ENCODE measurements around the gene GDPD3. TPM values are rescaled to one million over a fixed set of nuclear protein-coding genes. Genes with fewer than 3 reads are reported as not detected.

GDPD3 gene, protein sequence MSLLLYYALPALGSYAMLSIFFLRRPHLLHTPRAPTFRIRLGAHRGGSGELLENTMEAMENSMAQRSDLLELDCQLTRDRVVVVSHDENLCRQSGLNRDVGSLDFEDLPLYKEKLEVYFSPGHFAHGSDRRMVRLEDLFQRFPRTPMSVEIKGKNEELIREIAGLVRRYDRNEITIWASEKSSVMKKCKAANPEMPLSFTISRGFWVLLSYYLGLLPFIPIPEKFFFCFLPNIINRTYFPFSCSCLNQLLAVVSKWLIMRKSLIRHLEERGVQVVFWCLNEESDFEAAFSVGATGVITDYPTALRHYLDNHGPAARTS
- 14.3 and 20.6 TPM in 2 replicates for total RNA-seq (2016; rRNA removed; fragmentation: Illumina TruSeq; extraction: Trizol)
- 77.8 and 81.7 TPM in 2 replicates for total RNA-seq (2016; cell fraction: cytosol; rRNA removed; fragmentation: Illumina TruSeq; extraction: Trizol; ENCODE audit: low read depth)
- total RNA-seq (2016; cell fraction: insoluble cytoplasmic fraction; rRNA removed; fragmentation: Illumina TruSeq; extraction: Trizol), result 18.6 and 20.5 TPM in 2 replicates
- total RNA-seq (2016; cell fraction: membrane; rRNA removed; fragmentation: Illumina TruSeq; extraction: Trizol), result 48.3 and 54.4 TPM in 2 replicates
- 7.6 and 12.3 TPM in 2 replicates for total RNA-seq (2016; cell fraction: nucleus; rRNA removed; fragmentation: Illumina TruSeq; extraction: Trizol)
- 18.7 and 21.2 TPM in 2 replicates for polyA plus RNA-seq (2011; rRNA removed)
- polyA plus RNA-seq (2011; cell fraction: cytosol; rRNA removed), result 12.2 and 14.1 TPM in 2 replicates
- 55.4 and 67.8 TPM in 2 replicates for polyA plus RNA-seq (2011; cell fraction: nucleus; rRNA removed)
- 10.4 and 27.8 TPM in 2 replicates for polyA plus RNA-seq (2012)
- polyA plus RNA-seq (2016; cell fraction: cytosol; fragmentation: Illumina TruSeq; extraction: Trizol; ENCODE audit: low read depth), result 113 and 123 TPM in 2 replicates
- 19.3 and 21.1 TPM in 2 replicates for polyA plus RNA-seq (2016; cell fraction: insoluble cytoplasmic fraction; fragmentation: Illumina TruSeq; extraction: Trizol; ENCODE audit: low read depth)
- 79.9 and 83.9 TPM in 2 replicates for polyA plus RNA-seq (2016; cell fraction: membrane; fragmentation: Illumina TruSeq; extraction: Trizol; ENCODE audit: low read depth)
- 23.3 and 24.8 TPM in 2 replicates for polyA plus RNA-seq (2016; cell fraction: nucleus; fragmentation: Illumina TruSeq; extraction: Trizol; ENCODE audit: insufficient read depth, low read depth)
- 11.3 and 12.4 TPM in 2 replicates for polyA minus RNA-seq (2011; rRNA and poly(A)+ RNA removed; ENCODE audit: low replicate concordance)
- 4.6 and 9.4 TPM in 2 replicates for polyA minus RNA-seq (2011; cell fraction: cytosol; rRNA and poly(A)+ RNA removed)
- polyA minus RNA-seq (2011; cell fraction: nucleus; rRNA and poly(A)+ RNA removed), result 8.9 and 9.7 TPM in 2 replicates
- percentile 41 among the genes with signal in this experiment for Bru-seq, nascent RNA
- percentile 57 among the genes with signal in this experiment for BruChase-seq, experiment 1, labeled RNA remaining after a 6-hour chase
- percentile 47 among the genes with signal in this experiment for BruChase-seq, experiment 2, labeled RNA remaining after a 2-hour chase
- long read RNA-seq, experiment 1, partial matches to known transcripts, result 25 of 35 reads
- long read RNA-seq, experiment 1, other reads (novel, unspliced or antisense), result 6 of 35 reads
- long read RNA-seq, experiment 2, partial matches to known transcripts, result 11 of 18 reads
- long read RNA-seq, experiment 2, other reads (novel, unspliced or antisense), result 6 of 18 reads

GRCh38 chr16:30113031-30113710 is at the start of gene GDPD3:
TSS of gene GDPD3 (minus strand) at chr16:30113537. CDS start at chr16:30113478, 59 bp downstream.
- Histone ChIP-seq H3K4me3 (replicated peaks in 1 of 3; ENCODE audit: insufficient read depth in 1 of 3, low read depth in 2 of 3, low read length in 3 of 3) (peak within 1 kb of the TSS; percentile 23 to 65 (median 27)), H2AFZ (ENCODE audit: low read length) (peak within 1 kb of the TSS; percentile 35), H3K9ac (ENCODE audit: insufficient read depth, low read depth, low read length) (peak within 1 kb of the TSS; percentile 59), H3K27ac (ENCODE audit: extremely low read length, insufficient read depth, low read length) (peak within 1 kb of the TSS; percentile 70), H3K36me3 (replicated peaks in 1 of 2; ENCODE audit: control insufficient read depth in 1 of 2, insufficient read depth in 2 of 2, low read length in 2 of 2) (peaks cover 9 to 16% of the 10 kb centered on the region in 2 experiments; a peak in 3 of 5 replicates), H3K27me3 (ENCODE audit: control insufficient read depth in 1 of 2, insufficient read depth in 2 of 2, low read length in 2 of 2) (no peaks in the 10 kb centered on the region), H3K79me2 (ENCODE audit: insufficient read depth, low read length) (no peaks in the 10 kb centered on the region), H4K20me1 (ENCODE audit: insufficient read depth, low read length) (no peaks in the 10 kb centered on the region), H3K9me3 (ENCODE audit: low read length) (no peaks in the 10 kb centered on the region), H3K4me1 (ENCODE audit: insufficient read depth, low read length) (peaks cover 30% of the 10 kb centered on the region), H3K4me2 (ENCODE audit: low read depth, low read length) (peak within 1 kb of the TSS; percentile 87)
- ChIA-PET CTCF (ENCODE audit: low intra/inter-chr PET ratio, low total read pairs) (interaction anchor here (1.1 to 2.4 kb wide), 4 partner anchors 21 to 73 kb away, joined by 3 to 19 read pairs (median 4); partner anchors contain the start of genes CORO1A and TBX6), POLR2A (interaction anchor here (0.9 to 3.4 kb wide), 10 partner anchors 8 to 222 kb away, joined by 3 to 42 read pairs (median 9); partner anchors contain the start of genes ALDOA, CORO1A, MAPK3 and TBX6)
- BruUV-seq (replicated peaks), result no TSS peak
- no peak for FAIRE-seq
- in situ Hi-C loops (cut with HindIII; ENCODE audit: extremely low pct_ligation_motif_present, low pct_unique_long_range_greater_than_20kb), result no loop called here
- peak; percentile 39 for DNase-seq (ENCODE audit: low spot score)
- intact Hi-C loops (cut with micrococcal nuclease; ENCODE audit: unreplicated experiment), result no loop called here
- peak; percentile 48 for ATAC-seq
- 69% methylated on average over 18 of the region's 20 CpGs for WGBS (ENCODE audit: low lambda C conversion rate)
- no peak for TF ChIP-seq ZNF34 (CRISPR knock-in tag; IDR thresholded peaks at IDR 0.05; ENCODE audit: borderline replicate concordance)
- peak; percentile 59; the same call in 1 of the 2 replicates for TF ChIP-seq SP4 (CRISPR knock-in tag; IDR thresholded peaks at IDR 0.05)
- no peak for TF ChIP-seq ZNF234 (CRISPR knock-in tag; conservative IDR thresholded peaks at IDR 0.05)
- TF ChIP-seq THAP8 (CRISPR knock-in tag; IDR thresholded peaks at IDR 0.05; ENCODE audit: borderline replicate concordance), result no peak
- TF ChIP-seq ZNF674 (CRISPR knock-in tag; IDR thresholded peaks at IDR 0.05; ENCODE audit: low read depth), result 0 out of 2 replicates have a peak, but pooled peaks have one; percentile 31
- no peak for TF ChIP-seq ZNF550 (CRISPR knock-in tag; IDR thresholded peaks at IDR 0.05; ENCODE audit: borderline replicate concordance)
- peak; percentile 18 for TF ChIP-seq ZNF747 (CRISPR knock-in tag; IDR thresholded peaks at IDR 0.05; ENCODE audit: borderline replicate concordance)
- TF ChIP-seq CAMTA2 (CRISPR knock-in tag; IDR thresholded peaks at IDR 0.05; ENCODE audit: borderline replicate concordance), result no peak
- TF ChIP-seq SRSF1 (optimal IDR thresholded peaks at IDR 0.05; ENCODE audit: low read depth, low read length), result no peak
- TF ChIP-seq SP5 (CRISPR knock-in tag; IDR thresholded peaks at IDR 0.05; ENCODE audit: borderline replicate concordance, low read depth), result 0 out of 2 replicates have a peak, but pooled peaks have one; percentile 33
- TF ChIP-seq HOXA5 (CRISPR knock-in tag; IDR thresholded peaks at IDR 0.05), result no peak
- TF ChIP-seq ZBTB1 (CRISPR knock-in tag; IDR thresholded peaks at IDR 0.05; ENCODE audit: borderline replicate concordance), result no peak
- no peak for TF ChIP-seq HIC2 (CRISPR knock-in tag; IDR thresholded peaks at IDR 0.05; ENCODE audit: low read depth)

Measured in HepG2 (cell line).